Measurements from ENCODE around the gene ALK.

DNA sequence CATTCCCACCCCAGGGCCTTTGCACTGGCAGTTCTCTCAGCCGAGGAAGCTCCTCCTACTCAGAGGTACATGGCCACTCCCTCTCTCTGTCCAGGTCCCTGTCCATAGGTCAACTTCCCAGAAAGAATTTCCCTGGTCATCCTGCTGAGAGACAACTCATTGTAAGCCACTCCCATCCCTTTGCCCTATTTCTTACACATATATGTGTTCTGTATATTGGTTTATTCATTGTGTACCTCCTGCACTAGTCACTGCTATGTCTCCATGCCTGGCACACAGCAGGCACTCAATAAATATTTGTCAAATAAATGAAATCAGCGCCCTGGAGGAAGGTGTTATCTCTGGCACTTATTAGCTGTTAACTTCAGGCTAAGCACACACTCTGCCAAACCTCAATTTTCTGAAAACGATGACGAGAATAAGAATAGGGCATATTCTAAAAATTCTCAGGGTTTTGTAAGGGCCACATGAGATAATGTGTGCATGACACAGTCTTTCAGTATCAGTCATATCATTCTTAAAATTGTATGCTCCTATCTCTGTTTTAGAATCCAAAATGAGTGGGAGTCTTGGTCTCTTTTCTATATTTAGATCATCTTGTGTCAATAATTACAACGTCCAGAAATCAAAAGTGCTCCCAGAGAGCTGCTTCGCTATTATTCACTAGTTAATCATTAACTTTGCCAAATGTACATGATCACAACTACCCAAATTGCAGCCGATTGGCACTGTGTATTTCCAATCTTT lies 198.0 kb downstream of the ALK start:
- TF ChIP-seq YY1 (IDR thresholded peaks at IDR 0.05; ENCODE audit: insufficient read depth, insufficient read length) (no peak), ZNF274 (IDR thresholded peaks at IDR 0.05; ENCODE audit: low read depth, low read length) (no peak), SUZ12 (IDR thresholded peaks at IDR 0.05; ENCODE audit: extremely low read depth, insufficient read depth, insufficient read length) (no peak)

Measured in NT2/D1 (cell line).